Vagina (tissue), 2 donors: Measurements from ENCODE around the gene ZNF30. TPM values are rescaled to one million over a fixed set of nuclear protein-coding genes. Genes with fewer than 3 reads are reported as not detected.

Source experiments
- DNase-seq, 2 donors: peaks; one replicate each; pipeline ENCODE4 v3.0.0-alpha.2; 2017; ENCODE audit errors: extremely low spot score in 2 of 2
- H3K27ac ChIP-seq: fragments of 200-600 bp; sonication (generic); one replicate; pipeline ENCODE4 v1.5.1; 2019
- H3K27me3 ChIP-seq: fragments of 200-600 bp; sonication (generic); one replicate; pipeline ENCODE4 v1.5.1; 2019
- H3K36me3 ChIP-seq, 2 donors: fragments of 200-600 bp; sonication (generic); one replicate each; pipeline ENCODE4 v1.5.1; 2017 to 2019
- H3K4me1 ChIP-seq: fragments of 200-600 bp; sonication (generic); one replicate; pipeline ENCODE4 v1.5.1; 2019
- H3K4me3 ChIP-seq, 2 donors: fragments of 200-600 bp; sonication (generic); 1 replicate in 1 of 2; 2 replicates in 1 of 2; pipeline ENCODE4 v1.5.1; 2016 to 2019
- H3K9me3 ChIP-seq: fragments of 200-600 bp; sonication (generic); one replicate; pipeline ENCODE4 v1.5.1; 2019
- POLR2A ChIP-seq, 2 donors: fragments of 450-650 bp; IDR thresholded peaks; one replicate each; pipeline ENCODE4 v1.6.1; 2017; ENCODE audit warnings: antibody characterized with exemption in 2 of 2, mild to moderate bottlenecking in 2 of 2, moderate library complexity in 2 of 2
- POLR2AphosphoS5 ChIP-seq, 2 donors: sonication (generic); formaldehyde crosslinking; IDR thresholded peaks; one replicate each; pipeline ENCODE4 v1.9.0; 2017; ENCODE audit warnings: antibody characterized with exemption in 2 of 2, mild to moderate bottlenecking in 2 of 2, low read depth in 1 of 2; ENCODE audit not compliant: insufficient read depth in 1 of 2
- intact Hi-C: fragments of 100-400 bp; cut with DNase I; formaldehyde crosslinking; loops from one replicate; pipeline ENCODE4 v1.15.1; 2023
- total RNA-seq: library from RNA; depleted of rRNA; stranded (reverse); fragments of >200 nt; gene quantifications from one replicate; pipeline ENCODE4 v1.2.3, GENCODE V29; 2016
- TF ChIP-seq, protein P1 (sequence below), 3 experiments: fragments of 450-650 bp in 2 of 3; fragments of 200-600 bp in 1 of 3; sonication (generic) in 1 of 3; IDR thresholded peaks; one replicate each; pipeline ENCODE4 v1.5.1; 2017 to 2019; ENCODE audit warnings: antibody characterized with exemption in 3 of 3, mild to moderate bottlenecking in 2 of 3, moderate library complexity in 2 of 3

ZNF30 gene
- total RNA-seq, 1 donor from 2014 or later = 2.5 TPM

- intact Hi-C loops = no loop called here
- H3K9me3 ChIP-seq = peaks cover 4% of the 10 kb centered on the region
- no peak overlapping the region for H3K4me3 ChIP-seq
- H3K27me3 ChIP-seq = no peaks in the 10 kb centered on the region
- no peak for DNase-seq
- no peak overlapping the region for H3K27ac ChIP-seq
- H3K36me3 ChIP-seq = peaks cover 0 to 25% of the 10 kb centered on the region in 2 donors
- no peaks in the 10 kb centered on the region for H3K4me1 ChIP-seq
- TF ChIP-seq POLR2A (IDR thresholded peaks at IDR 0.05) (no peak), POLR2AphosphoS5 (IDR thresholded peaks at IDR 0.05; ENCODE audit: insufficient read depth in 1 of 2, low read depth in 1 of 2) (no peak)
- TF ChIP-seq, protein P1, sequence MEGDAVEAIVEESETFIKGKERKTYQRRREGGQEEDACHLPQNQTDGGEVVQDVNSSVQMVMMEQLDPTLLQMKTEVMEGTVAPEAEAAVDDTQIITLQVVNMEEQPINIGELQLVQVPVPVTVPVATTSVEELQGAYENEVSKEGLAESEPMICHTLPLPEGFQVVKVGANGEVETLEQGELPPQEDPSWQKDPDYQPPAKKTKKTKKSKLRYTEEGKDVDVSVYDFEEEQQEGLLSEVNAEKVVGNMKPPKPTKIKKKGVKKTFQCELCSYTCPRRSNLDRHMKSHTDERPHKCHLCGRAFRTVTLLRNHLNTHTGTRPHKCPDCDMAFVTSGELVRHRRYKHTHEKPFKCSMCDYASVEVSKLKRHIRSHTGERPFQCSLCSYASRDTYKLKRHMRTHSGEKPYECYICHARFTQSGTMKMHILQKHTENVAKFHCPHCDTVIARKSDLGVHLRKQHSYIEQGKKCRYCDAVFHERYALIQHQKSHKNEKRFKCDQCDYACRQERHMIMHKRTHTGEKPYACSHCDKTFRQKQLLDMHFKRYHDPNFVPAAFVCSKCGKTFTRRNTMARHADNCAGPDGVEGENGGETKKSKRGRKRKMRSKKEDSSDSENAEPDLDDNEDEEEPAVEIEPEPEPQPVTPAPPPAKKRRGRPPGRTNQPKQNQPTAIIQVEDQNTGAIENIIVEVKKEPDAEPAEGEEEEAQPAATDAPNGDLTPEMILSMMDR (IDR thresholded peaks at IDR 0.05) = no peak
Observed at GRCh38 chr19:34943861-34944573, 17.3 kb downstream of the ZNF30 start.

GRCh38 chr19:34953092-34953491 lies 26.4 kb downstream of the ZNF30 start:
- TF ChIP-seq POLR2A (IDR thresholded peaks at IDR 0.05) = no peak
- TF ChIP-seq, protein P1 (IDR thresholded peaks at IDR 0.05) = no peak
- no peak for TF ChIP-seq POLR2AphosphoS5 (IDR thresholded peaks at IDR 0.05; ENCODE audit: insufficient read depth in 1 of 2, low read depth in 1 of 2)
- H3K36me3 ChIP-seq = peaks cover 0 to 27% of the 10 kb centered on the region in 2 donors
- H3K4me1 ChIP-seq = no peaks in the 10 kb centered on the region

DNA sequence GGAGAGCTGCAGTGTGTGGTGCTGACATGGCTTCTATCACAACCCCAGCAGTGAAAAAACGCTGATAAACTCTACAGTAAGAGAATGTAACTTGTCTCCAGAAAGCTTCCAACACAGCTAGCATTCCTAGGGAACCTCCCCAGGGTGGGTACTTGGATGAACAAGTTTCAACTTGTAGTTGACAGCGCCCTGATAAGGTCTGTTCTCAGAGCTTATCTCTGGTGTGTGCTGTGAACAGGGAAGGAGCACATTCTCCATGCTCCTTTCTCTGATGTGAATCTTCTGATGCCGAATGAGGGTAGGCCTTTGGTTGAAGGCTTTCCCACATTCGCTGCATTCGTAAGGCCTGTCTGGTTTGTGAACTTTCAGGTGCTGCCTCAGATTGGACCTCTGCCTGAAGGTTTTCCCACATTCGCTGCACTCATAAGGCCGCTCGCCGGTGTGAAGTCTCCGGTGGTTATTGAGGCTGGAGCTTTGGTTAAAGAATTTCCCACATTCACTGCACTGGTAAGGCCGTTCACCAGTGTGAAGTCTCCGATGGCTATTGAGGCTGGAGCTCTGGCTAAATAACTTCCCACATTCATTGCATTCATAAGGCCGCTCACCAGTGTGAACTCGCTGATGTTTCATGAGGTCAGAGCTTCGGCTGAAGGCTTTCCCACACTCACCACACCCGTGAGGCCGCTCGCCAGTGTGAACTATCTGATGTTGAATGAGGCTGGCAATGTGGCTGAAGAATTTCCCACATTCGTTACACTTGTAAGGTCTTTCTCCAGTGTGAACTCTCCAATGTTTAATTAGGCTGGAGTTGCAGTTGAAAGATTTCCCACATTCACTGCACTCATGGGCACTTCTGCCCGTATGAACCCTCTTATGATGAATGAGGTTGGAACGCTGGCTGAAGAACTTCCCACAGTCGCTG lies 31.4 kb downstream of the ZNF30 start:
- no peak overlapping the region for H3K27ac ChIP-seq
- DNase-seq = no peak
- H3K4me3 ChIP-seq = no peak overlapping the region
- H3K27me3 ChIP-seq = no peaks in the 10 kb centered on the region
- intact Hi-C loops = no loop called here
- peaks cover 53% of the 10 kb centered on the region for H3K9me3 ChIP-seq
- H3K36me3 ChIP-seq = peaks cover 7 to 54% of the 10 kb centered on the region in 2 donors
- H3K4me1 ChIP-seq = peaks cover 17% of the 10 kb centered on the region
- TF ChIP-seq, protein P1 (IDR thresholded peaks at IDR 0.05) = no peak
- no peak for TF ChIP-seq POLR2AphosphoS5 (IDR thresholded peaks at IDR 0.05; ENCODE audit: insufficient read depth in 1 of 2, low read depth in 1 of 2)
- no peak for TF ChIP-seq POLR2A (IDR thresholded peaks at IDR 0.05)

More at GRCh38 chr19:34953092-34953491, 26.4 kb downstream of the ZNF30 start:
- no peak overlapping the region for H3K27ac ChIP-seq
- H3K9me3 ChIP-seq = peaks cover 26% of the 10 kb centered on the region
- intact Hi-C loops = no loop called here
- no peaks in the 10 kb centered on the region for H3K27me3 ChIP-seq
- no peak for DNase-seq
- no peak overlapping the region for H3K4me3 ChIP-seq

DNA sequence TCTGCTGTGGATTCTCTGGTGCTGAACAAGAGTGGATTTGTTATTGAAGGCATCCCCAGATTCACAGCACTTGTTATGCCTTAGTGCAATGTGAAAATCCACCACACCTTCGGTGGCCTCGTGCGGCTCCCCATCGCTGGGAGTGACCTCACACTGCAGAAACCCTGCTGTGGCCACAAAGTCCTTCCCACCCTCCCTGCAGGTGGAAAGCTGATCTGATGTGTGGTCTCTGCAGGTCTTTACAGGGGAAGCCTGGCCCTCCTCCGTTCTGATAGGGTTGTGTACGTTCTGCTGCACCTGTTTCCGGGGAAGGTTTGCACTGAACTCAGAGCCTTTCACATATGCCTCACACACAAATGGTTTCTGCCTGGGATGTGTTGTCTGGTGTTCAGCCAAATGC lies 32.3 kb downstream of the ZNF30 start:
- Histone ChIP-seq H3K4me3 (no peak overlapping the region), H3K4me1 (peaks cover 24% of the 10 kb centered on the region), H3K36me3 (peaks cover 7 to 54% of the 10 kb centered on the region in 2 donors), H3K27me3 (no peaks in the 10 kb centered on the region), H3K27ac (no peak overlapping the region), H3K9me3 (peaks cover 47% of the 10 kb centered on the region)
- TF ChIP-seq POLR2A (IDR thresholded peaks at IDR 0.05) (no peak), POLR2AphosphoS5 (IDR thresholded peaks at IDR 0.05; ENCODE audit: insufficient read depth in 1 of 2, low read depth in 1 of 2) (no peak)
- TF ChIP-seq, protein P1 (IDR thresholded peaks at IDR 0.05) = no peak
- no peak for DNase-seq
- intact Hi-C loops = no loop called here
